Liver (tissue), 3 donors: ENCODE measurements around the gene TP53.

Experiments used
- EGR1 ChIP-seq, 2 donors: IDR thresholded peaks; 2 replicates each; pipeline ENCODE4 v1.6.1; 2016 to 2018; ENCODE audit warnings: antibody characterized with exemption in 2 of 2, low read depth in 2 of 2
- JUND ChIP-seq, 2 donors: IDR thresholded peaks; 2 replicates each; pipeline ENCODE4 v1.6.1; 2016; ENCODE audit warnings: antibody characterized with exemption in 2 of 2
- RAD21 ChIP-seq, 2 donors: IDR thresholded peaks; 2 replicates each; pipeline ENCODE4 v1.6.1; 2016; ENCODE audit warnings: antibody characterized with exemption in 2 of 2, mild to moderate bottlenecking in 2 of 2
- RXRA ChIP-seq, 2 donors: IDR thresholded peaks; 2 replicates each; pipeline ENCODE4 v1.6.1; 2017 to 2018; ENCODE audit warnings: antibody characterized with exemption in 2 of 2, mild to moderate bottlenecking in 1 of 2
- TAF1 ChIP-seq: conservative IDR thresholded peaks from 2 replicates; pipeline ENCODE4 v1.6.1; 2016; ENCODE audit warnings: antibody characterized with exemption, mild to moderate bottlenecking
- YY1 ChIP-seq: IDR thresholded peaks from 2 replicates; pipeline ENCODE4 v1.6.1; 2016; ENCODE audit warnings: antibody characterized with exemption, mild to moderate bottlenecking
- TF ChIP-seq, protein P1 (sequence below): fragments of 150-350 bp; IDR thresholded peaks from 2 replicates; pipeline ENCODE4 v1.5.1; 2017; ENCODE audit warnings: improper control_type of control experiment, low read depth, low read length; ENCODE audit not compliant: missing input control
- TF ChIP-seq, protein P2 (sequence below): IDR thresholded peaks from 2 replicates; pipeline ENCODE4 v1.6.1; 2016; ENCODE audit warnings: antibody characterized with exemption
- TF ChIP-seq, protein P3 (sequence below): IDR thresholded peaks from 2 replicates; pipeline ENCODE4 v1.6.1; 2016; ENCODE audit warnings: antibody characterized with exemption
- TF ChIP-seq, protein P4 (sequence below): IDR thresholded peaks from 2 replicates; pipeline ENCODE4 v1.6.1; 2016; ENCODE audit warnings: antibody characterized with exemption, mild to moderate bottlenecking
- TF ChIP-seq, protein P5 (sequence below): IDR thresholded peaks from 2 replicates; pipeline ENCODE4 v1.6.1; 2016; ENCODE audit warnings: antibody characterized with exemption
- donor health status: healthy.
- donor health status: healthy.

DNA sequence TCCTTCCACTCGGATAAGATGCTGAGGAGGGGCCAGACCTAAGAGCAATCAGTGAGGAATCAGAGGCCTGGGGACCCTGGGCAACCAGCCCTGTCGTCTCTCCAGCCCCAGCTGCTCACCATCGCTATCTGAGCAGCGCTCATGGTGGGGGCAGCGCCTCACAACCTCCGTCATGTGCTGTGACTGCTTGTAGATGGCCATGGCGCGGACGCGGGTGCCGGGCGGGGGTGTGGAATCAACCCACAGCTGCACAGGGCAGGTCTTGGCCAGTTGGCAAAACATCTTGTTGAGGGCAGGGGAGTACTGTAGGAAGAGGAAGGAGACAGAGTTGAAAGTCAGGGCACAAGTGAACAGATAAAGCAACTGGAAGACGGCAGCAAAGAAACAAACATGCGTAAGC, 12.4 kb downstream of the TP53 start:
- TF ChIP-seq, protein P1, sequence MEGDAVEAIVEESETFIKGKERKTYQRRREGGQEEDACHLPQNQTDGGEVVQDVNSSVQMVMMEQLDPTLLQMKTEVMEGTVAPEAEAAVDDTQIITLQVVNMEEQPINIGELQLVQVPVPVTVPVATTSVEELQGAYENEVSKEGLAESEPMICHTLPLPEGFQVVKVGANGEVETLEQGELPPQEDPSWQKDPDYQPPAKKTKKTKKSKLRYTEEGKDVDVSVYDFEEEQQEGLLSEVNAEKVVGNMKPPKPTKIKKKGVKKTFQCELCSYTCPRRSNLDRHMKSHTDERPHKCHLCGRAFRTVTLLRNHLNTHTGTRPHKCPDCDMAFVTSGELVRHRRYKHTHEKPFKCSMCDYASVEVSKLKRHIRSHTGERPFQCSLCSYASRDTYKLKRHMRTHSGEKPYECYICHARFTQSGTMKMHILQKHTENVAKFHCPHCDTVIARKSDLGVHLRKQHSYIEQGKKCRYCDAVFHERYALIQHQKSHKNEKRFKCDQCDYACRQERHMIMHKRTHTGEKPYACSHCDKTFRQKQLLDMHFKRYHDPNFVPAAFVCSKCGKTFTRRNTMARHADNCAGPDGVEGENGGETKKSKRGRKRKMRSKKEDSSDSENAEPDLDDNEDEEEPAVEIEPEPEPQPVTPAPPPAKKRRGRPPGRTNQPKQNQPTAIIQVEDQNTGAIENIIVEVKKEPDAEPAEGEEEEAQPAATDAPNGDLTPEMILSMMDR: no peak
- TF ChIP-seq, protein P2, sequence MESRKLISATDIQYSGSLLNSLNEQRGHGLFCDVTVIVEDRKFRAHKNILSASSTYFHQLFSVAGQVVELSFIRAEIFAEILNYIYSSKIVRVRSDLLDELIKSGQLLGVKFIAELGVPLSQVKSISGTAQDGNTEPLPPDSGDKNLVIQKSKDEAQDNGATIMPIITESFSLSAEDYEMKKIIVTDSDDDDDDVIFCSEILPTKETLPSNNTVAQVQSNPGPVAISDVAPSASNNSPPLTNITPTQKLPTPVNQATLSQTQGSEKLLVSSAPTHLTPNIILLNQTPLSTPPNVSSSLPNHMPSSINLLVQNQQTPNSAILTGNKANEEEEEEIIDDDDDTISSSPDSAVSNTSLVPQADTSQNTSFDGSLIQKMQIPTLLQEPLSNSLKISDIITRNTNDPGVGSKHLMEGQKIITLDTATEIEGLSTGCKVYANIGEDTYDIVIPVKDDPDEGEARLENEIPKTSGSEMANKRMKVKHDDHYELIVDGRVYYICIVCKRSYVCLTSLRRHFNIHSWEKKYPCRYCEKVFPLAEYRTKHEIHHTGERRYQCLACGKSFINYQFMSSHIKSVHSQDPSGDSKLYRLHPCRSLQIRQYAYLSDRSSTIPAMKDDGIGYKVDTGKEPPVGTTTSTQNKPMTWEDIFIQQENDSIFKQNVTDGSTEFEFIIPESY: no peak
- TF ChIP-seq RXRA (IDR thresholded peaks at IDR 0.05) (no peak), JUND (IDR thresholded peaks at IDR 0.05) (no peak), YY1 (no peak), RAD21 (IDR thresholded peaks at IDR 0.05) (no peak), TAF1 (no peak), EGR1 (IDR thresholded peaks at IDR 0.05; ENCODE audit: low read depth in 2 of 2) (no peak)
- TF ChIP-seq, protein P3, sequence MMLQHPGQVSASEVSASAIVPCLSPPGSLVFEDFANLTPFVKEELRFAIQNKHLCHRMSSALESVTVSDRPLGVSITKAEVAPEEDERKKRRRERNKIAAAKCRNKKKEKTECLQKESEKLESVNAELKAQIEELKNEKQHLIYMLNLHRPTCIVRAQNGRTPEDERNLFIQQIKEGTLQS: no peak
- TF ChIP-seq, protein P4, sequence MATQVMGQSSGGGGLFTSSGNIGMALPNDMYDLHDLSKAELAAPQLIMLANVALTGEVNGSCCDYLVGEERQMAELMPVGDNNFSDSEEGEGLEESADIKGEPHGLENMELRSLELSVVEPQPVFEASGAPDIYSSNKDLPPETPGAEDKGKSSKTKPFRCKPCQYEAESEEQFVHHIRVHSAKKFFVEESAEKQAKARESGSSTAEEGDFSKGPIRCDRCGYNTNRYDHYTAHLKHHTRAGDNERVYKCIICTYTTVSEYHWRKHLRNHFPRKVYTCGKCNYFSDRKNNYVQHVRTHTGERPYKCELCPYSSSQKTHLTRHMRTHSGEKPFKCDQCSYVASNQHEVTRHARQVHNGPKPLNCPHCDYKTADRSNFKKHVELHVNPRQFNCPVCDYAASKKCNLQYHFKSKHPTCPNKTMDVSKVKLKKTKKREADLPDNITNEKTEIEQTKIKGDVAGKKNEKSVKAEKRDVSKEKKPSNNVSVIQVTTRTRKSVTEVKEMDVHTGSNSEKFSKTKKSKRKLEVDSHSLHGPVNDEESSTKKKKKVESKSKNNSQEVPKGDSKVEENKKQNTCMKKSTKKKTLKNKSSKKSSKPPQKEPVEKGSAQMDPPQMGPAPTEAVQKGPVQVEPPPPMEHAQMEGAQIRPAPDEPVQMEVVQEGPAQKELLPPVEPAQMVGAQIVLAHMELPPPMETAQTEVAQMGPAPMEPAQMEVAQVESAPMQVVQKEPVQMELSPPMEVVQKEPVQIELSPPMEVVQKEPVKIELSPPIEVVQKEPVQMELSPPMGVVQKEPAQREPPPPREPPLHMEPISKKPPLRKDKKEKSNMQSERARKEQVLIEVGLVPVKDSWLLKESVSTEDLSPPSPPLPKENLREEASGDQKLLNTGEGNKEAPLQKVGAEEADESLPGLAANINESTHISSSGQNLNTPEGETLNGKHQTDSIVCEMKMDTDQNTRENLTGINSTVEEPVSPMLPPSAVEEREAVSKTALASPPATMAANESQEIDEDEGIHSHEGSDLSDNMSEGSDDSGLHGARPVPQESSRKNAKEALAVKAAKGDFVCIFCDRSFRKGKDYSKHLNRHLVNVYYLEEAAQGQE: no peak
- TF ChIP-seq, protein P5, sequence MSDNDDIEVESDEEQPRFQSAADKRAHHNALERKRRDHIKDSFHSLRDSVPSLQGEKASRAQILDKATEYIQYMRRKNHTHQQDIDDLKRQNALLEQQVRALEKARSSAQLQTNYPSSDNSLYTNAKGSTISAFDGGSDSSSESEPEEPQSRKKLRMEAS: no peak
